Heart left ventricle (tissue), 13 donors: ENCODE measurements around the gene DSCAM.

Experiments used
- POLR2A ChIP-seq, 2 donors: fragments of 450-650 bp; IDR thresholded peaks; one replicate each; pipeline ENCODE4 v1.6.1; 2017; ENCODE audit warnings: antibody characterized with exemption in 2 of 2, mild to moderate bottlenecking in 2 of 2, moderate library complexity in 2 of 2
- TF ChIP-seq, protein P1 (sequence below), 12 donors: fragments of 200-600 bp; sonication (generic) in 4 of 12; IDR thresholded peaks; one replicate each; pipeline versions ENCODE4 v1.5.0 to v1.8.0; 2018 to 2022; ENCODE audit warnings: antibody characterized with exemption in 12 of 12, mild to moderate bottlenecking in 5 of 12
- donor health status: ischemic (EF 13 %, LVEDD 7.1; RV severe dilation, severe dysfunction).
- donor health status: DM: no; HTN: yes; CAD: no.
- donor health status: DM: no; HTN: no; CAD: no.
- donor health status: ischemic (EF 25% LVEDD 6.9; RV normal size, moderate dysfunction).
- donor health status: ischemic (EF 25% LVEDD 5.7; RV mildly dilated, moderate dysfunction).
- donor health status: ischemic (EF 35%, LVEDD 5.7; RV mildly dilated, moderate dysfunction).
- donor health status: nonischemic (EF 11% LVEDD 7.7; RV severe dilation, severe dysfunction).
- donor health status: DM: yes; HTN: yes; CAD: no.
- donor health status: PGD.
- donor health status: ischemic (EF 29% LVEDD 5.4; RV normal size, mild dysfunction).
- donor health status: nonischemic (EF 23%, LVEDD 6.1; RV moderate dilation, normal function).

- TF ChIP-seq, protein P1, sequence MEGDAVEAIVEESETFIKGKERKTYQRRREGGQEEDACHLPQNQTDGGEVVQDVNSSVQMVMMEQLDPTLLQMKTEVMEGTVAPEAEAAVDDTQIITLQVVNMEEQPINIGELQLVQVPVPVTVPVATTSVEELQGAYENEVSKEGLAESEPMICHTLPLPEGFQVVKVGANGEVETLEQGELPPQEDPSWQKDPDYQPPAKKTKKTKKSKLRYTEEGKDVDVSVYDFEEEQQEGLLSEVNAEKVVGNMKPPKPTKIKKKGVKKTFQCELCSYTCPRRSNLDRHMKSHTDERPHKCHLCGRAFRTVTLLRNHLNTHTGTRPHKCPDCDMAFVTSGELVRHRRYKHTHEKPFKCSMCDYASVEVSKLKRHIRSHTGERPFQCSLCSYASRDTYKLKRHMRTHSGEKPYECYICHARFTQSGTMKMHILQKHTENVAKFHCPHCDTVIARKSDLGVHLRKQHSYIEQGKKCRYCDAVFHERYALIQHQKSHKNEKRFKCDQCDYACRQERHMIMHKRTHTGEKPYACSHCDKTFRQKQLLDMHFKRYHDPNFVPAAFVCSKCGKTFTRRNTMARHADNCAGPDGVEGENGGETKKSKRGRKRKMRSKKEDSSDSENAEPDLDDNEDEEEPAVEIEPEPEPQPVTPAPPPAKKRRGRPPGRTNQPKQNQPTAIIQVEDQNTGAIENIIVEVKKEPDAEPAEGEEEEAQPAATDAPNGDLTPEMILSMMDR (IDR thresholded peaks at IDR 0.05): peak in 1 of 12 donors; percentile 6
- no peak for TF ChIP-seq POLR2A (IDR thresholded peaks at IDR 0.05)
These were observed 700.6 kb downstream of the DSCAM start for GRCh38 chr21:40146216-40146837.
